RPMI7951 (cell line): Measurements from ENCODE around the gene CLDN34. TPM values are rescaled to one million over a fixed set of nuclear protein-coding genes. Genes with fewer than 3 reads are reported as not detected.

ENCODE experiments used
- DNase-seq: peaks from one replicate; pipeline ENCODE4 v3.0.0-alpha.2; 2012; ENCODE audit warnings: low read depth
- total RNA-seq: library from RNA; depleted of rRNA; stranded (reverse); fragments of >200 nt; shearing (Covaris generic); gene quantifications from 2 replicates; pipeline ENCODE4 v1.2.3, GENCODE V29; 2014

Gene CLDN34
- total RNA-seq, 1 experiment from 2014 or later: not detected

GRCh38 chrX:9980927-9981326 lies 13.8 kb downstream of the CLDN34 start:
- no peak for DNase-seq

GRCh38 chrX:9983441-9983840 lies 16.3 kb downstream of the CLDN34 start:
- no peak for DNase-seq

DNA sequence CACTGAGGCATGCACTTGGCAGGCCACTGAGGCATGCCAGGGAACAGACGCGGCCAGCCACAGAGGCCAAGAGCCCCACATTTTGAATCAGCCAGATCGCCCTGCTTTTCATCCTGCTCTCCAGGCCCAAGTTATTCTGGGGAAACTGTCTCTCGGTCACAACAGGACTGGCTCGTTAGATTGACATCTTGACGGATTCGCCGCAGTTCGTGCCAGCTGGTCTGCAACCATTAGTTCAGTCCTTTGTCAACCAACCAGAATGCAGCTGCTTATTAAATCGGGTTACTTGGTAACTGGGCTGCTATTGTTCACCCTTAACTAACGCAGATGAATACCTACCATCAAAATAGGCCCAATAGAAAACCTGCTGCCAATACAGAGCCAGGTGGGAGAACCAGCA lies 16.7 kb downstream of the CLDN34 start:
- no peak for DNase-seq

GRCh38 chrX:9988762-9989161 lies 21.6 kb downstream of the CLDN34 start:
- DNase-seq: peak; percentile 20

- DNase-seq: no peak
Measured at GRCh38 chrX:9992061-9992460, 24.9 kb downstream of the CLDN34 start.

GRCh38 chrX:9992724-9993123 lies 25.6 kb downstream of the CLDN34 start:
- no peak for DNase-seq

DNA sequence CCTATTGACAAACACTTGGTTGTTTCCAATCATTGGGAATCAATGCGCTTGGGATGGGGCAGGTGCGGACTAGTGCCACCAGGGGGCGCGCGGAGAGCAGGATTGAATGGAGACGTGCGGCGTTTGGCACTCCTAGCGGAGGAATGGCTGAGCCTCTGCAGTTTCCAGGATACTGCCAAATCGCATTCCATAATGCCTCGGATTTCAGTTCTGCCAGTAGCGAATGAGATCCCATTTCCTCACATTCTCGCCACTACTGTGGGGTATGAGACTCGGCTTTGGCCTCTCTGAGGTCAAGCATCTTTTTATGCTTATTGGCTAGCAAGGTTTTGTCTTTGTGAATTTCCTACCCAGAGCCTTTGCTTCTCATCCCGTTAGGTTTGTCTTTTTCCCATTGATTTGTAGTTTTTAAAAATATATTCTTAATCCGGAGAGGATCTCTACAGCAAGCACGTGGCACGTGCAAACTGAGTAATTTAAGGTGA lies 28.7 kb downstream of the CLDN34 start:
- peak; percentile 80 for DNase-seq

DNA sequence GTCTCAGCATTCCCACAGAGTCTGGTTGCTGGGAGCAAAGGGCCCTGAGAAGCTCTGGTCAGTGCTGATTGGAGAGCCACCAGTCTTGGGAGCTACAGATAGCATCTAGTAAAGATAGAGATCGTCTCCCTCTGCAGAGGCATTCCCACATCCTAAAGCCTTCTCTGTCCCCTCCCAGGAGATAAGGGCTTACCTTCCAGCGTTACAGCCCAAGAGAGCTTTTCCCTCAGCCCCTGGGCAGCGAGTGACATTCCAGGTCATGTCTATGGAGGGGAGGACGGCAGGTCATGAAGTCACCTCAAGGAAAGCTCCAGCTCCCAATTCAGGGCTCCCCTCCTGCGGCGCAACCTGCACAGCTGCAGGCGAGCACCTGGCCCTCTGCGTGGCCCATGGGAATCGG lies 29.9 kb downstream of the CLDN34 start:
- DNase-seq: no peak

DNA sequence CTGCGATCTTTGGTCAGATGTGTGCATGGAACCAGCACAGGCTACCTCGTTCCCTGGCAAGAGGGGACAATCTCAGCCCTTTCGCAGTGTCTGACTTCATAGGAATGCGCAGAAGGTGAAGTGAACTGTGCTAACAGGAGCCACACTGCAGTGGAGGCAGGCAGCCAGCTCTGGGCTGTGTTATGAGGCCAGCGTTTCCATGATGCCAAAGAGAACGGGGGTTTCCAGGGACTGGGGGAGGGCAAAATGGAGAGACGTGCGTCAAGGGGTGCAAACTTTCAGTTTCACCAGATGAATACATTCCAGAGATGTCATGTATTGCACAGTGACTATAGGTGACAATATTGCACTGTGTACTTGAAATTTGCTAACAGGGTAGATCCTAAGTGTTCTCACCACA lies 30.4 kb downstream of the CLDN34 start:
- no peak for DNase-seq

- no peak for DNase-seq
Measured at GRCh38 chrX:10001496-10001895, 34.3 kb downstream of the CLDN34 start.

GRCh38 chrX:10004832-10005475 lies 37.8 kb downstream of the CLDN34 start:
- DNase-seq: no peak

- DNase-seq: no peak
Measured at GRCh38 chrX:10006086-10006485, 38.9 kb downstream of the CLDN34 start.

DNA sequence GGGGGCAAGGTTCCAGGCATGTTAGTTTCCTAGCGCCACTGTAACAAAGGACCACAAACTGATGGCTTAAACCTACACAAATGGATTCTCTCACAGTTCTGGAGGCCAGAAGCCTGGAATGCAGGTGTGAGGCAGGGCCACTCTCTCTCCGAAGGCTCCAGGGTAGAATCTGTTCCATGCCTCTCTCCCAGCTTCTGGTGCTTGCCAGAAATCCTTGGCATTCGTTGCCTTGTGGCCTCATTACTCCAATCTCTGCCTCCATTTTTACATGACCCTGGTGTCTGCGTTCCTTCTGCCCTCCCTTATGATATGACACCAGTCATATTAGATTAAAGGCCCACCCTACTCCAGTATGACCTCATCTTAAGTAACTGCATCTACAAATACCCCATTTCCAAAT lies 39.6 kb downstream of the CLDN34 start:
- DNase-seq: no peak

- DNase-seq: peak; percentile 64
Measured at GRCh38 chrX:10007621-10008020, 40.5 kb downstream of the CLDN34 start.

- peak; percentile 39 for DNase-seq
Measured at GRCh38 chrX:10008483-10009056, 41.4 kb downstream of the CLDN34 start.

- DNase-seq: no peak
Measured at GRCh38 chrX:10009741-10010140, 42.6 kb downstream of the CLDN34 start.

GRCh38 chrX:10010686-10011085 lies 43.5 kb downstream of the CLDN34 start:
- peak; percentile 47 for DNase-seq

GRCh38 chrX:10011261-10011931 lies 44.2 kb downstream of the CLDN34 start:
- DNase-seq: peak; percentile 69

DNA sequence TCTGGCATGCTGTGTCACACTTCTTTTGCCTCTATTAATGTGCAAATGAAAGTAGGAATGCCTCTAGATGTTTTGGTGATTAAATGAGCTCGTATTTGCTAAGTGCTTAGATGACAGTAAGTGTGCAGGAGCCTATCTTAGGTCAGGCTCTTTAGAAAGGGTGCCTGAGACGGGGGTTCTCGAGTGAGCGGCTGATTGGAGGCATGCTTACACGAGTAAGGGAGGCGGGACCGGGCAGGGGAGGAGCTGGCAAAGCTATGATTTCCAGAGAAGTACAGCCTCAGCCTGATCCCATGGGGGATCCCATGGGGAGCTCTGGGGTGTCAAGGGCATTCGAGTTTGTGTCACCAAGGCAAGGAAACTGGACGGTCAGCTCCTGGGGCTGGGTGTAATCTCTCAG lies 44.8 kb downstream of the CLDN34 start:
- DNase-seq: peak; percentile 45

GRCh38 chrX:10014462-10015354 lies 47.5 kb downstream of the CLDN34 start:
- peak; percentile 92 for DNase-seq

GRCh38 chrX:10015355-10015722 lies 48.2 kb downstream of the CLDN34 start:
- no peak for DNase-seq
